CD14-positive monocyte (primary cell): ENCODE data around the gene CASS4. TPM values are rescaled to one million over a fixed set of nuclear protein-coding genes. Genes with fewer than 3 reads are reported as not detected.
A peak's percentile ranks its signal among the peaks of the same experiment; 100 is the strongest.

Experiments
- DNase-seq, 3 donors: peaks; one replicate each; pipeline ENCODE4 v3.0.0-alpha.2; 2011 to 2022
- H2AFZ ChIP-seq: 2 replicates; pipeline ENCODE4 v1.6.0; 2012; ENCODE audit warnings: mild to moderate bottlenecking, low read depth, low read length, inconsistent platforms; ENCODE audit not compliant: insufficient read depth, poor library complexity, severe bottlenecking
- H3K27ac ChIP-seq, 2 donors: 1 replicate in 1 of 2; 2 replicates in 1 of 2; pipeline ENCODE4 v1.5.1; 2012 to 2013; ENCODE audit warnings: low read length in 2 of 2, control low read depth in 1 of 2, inconsistent platforms in 1 of 2, low read depth in 1 of 2, mild to moderate bottlenecking in 1 of 2
- H3K27me3 ChIP-seq, 2 donors: one replicate each; pipeline versions ENCODE4 v1.6.0 to v1.6.1; 2011 to 2013; ENCODE audit warnings: low read length in 2 of 2; ENCODE audit not compliant: control insufficient read depth in 2 of 2, insufficient read depth in 2 of 2
- H3K36me3 ChIP-seq, 2 donors: replicated peaks in 1 of 2; 1 replicate in 1 of 2; 2 replicates in 1 of 2; pipeline versions ENCODE4 v1.5.1 to v1.6.1; 2012 to 2013; ENCODE audit warnings: low read length in 2 of 2, control low read depth in 1 of 2, inconsistent platforms in 1 of 2, mild to moderate bottlenecking in 1 of 2; ENCODE audit not compliant: insufficient read depth in 2 of 2, control insufficient read depth in 1 of 2
- H3K4me1 ChIP-seq, 2 donors: 1 replicate in 1 of 2; 2 replicates in 1 of 2; pipeline versions ENCODE4 v1.5.1 to v1.6.1; 2012 to 2013; ENCODE audit warnings: low read length in 2 of 2, control low read depth in 1 of 2, inconsistent platforms in 1 of 2, mild to moderate bottlenecking in 1 of 2, moderate library complexity in 1 of 2; ENCODE audit not compliant: insufficient read depth in 2 of 2, control insufficient read depth in 1 of 2
- H3K4me2 ChIP-seq: replicated peaks from 2 replicates; pipeline ENCODE3; 2012; ENCODE audit warnings: low read length, moderate library complexity, mild to moderate bottlenecking; ENCODE audit not compliant: poor library complexity, severe bottlenecking; ENCODE audit errors: extremely low read depth
- H3K4me3 ChIP-seq, 3 experiments: fragments of 200-600 bp in 1 of 3; sonication (generic) in 1 of 3; replicated peaks in 1 of 3; 1 replicate in 2 of 3; 2 replicates in 1 of 3; pipeline ENCODE4 v1.5.1; 2011 to 2013; ENCODE audit warnings: low read length in 3 of 3, mild to moderate bottlenecking in 3 of 3, control low read depth in 2 of 3, low read depth in 2 of 3, inconsistent platforms in 1 of 3, moderate library complexity in 1 of 3
- H3K79me2 ChIP-seq: 2 replicates; pipeline ENCODE4 v1.6.0; 2012; ENCODE audit warnings: mild to moderate bottlenecking, control low read depth, inconsistent platforms, low read length, moderate library complexity; ENCODE audit not compliant: insufficient read depth
- H3K9ac ChIP-seq: 2 replicates; pipeline ENCODE4 v1.6.0; 2017; ENCODE audit warnings: low read length, mild to moderate bottlenecking; ENCODE audit not compliant: insufficient read depth, poor library complexity, severe bottlenecking
- H3K9me3 ChIP-seq, 2 donors: replicated peaks in 1 of 2; 1 replicate in 1 of 2; 2 replicates in 1 of 2; pipeline versions ENCODE4 v1.5.1 to v1.6.1; 2012 to 2013; ENCODE audit warnings: low read length in 2 of 2, control low read depth in 1 of 2; ENCODE audit not compliant: control insufficient read depth in 1 of 2, insufficient read depth in 1 of 2
- H4K20me1 ChIP-seq: 2 replicates; pipeline ENCODE4 v1.6.0; 2012; ENCODE audit warnings: mild to moderate bottlenecking, low read length, control low read depth, moderate library complexity; ENCODE audit not compliant: insufficient read depth
- H3K27ac Mint-ChIP-seq, 7 donors: one replicate each; pipeline ENCODE4 v1.8.0; 2020; ENCODE audit warnings: mild to moderate bottlenecking in 7 of 7, mixed read lengths in 7 of 7, moderate library complexity in 6 of 7, inconsistent platforms in 2 of 7
- H3K27me3 Mint-ChIP-seq, 3 donors: one replicate each; pipeline ENCODE4 v1.8.0; 2021 to 2022; ENCODE audit warnings: low read depth in 3 of 3, mild to moderate bottlenecking in 3 of 3, mixed read lengths in 3 of 3, moderate library complexity in 3 of 3, inconsistent platforms in 1 of 3
- H3K36me3 Mint-ChIP-seq, 2 donors: one replicate each; pipeline ENCODE4 v1.8.0; 2020; ENCODE audit warnings: mixed read lengths in 2 of 2, inconsistent platforms in 1 of 2, mild to moderate bottlenecking in 1 of 2
- H3K4me1 Mint-ChIP-seq: one replicate; pipeline ENCODE4 v1.8.0; 2020; ENCODE audit warnings: mild to moderate bottlenecking, mixed read lengths
- H3K4me3 Mint-ChIP-seq, 2 donors: one replicate each; pipeline ENCODE4 v1.8.0; 2020; ENCODE audit warnings: mild to moderate bottlenecking in 2 of 2, mixed read lengths in 2 of 2, moderate library complexity in 1 of 2
- H3K9me3 Mint-ChIP-seq, 7 donors: one replicate each; pipeline ENCODE4 v1.8.0; 2020 to 2022; ENCODE audit warnings: mixed read lengths in 7 of 7, mild to moderate bottlenecking in 6 of 7, moderate library complexity in 6 of 7, inconsistent platforms in 2 of 7
- WGBS: methylation state at CpG from one replicate; pipeline ENCODE4 v1.1.5; 2013; ENCODE audit warnings: missing lambda C conversion rate; ENCODE audit not compliant: insufficient coverage; 5-methylcytosine and 5-hydroxymethylcytosine counted together
- intact Hi-C, 2 donors: fragments of 100-400 bp; cut with micrococcal nuclease; formaldehyde crosslinking; loops; one replicate each; pipeline versions ENCODE4 v1.15.0 to v1.15.1; 2023
- polyA plus RNA-seq, 3 donors: library from polyadenylated mRNA; depleted of rRNA in 1 of 3; unstranded in 2 of 3; stranded (reverse) in 1 of 3; fragments of 300-500 nt in 2 of 3; fragments of >200 nt in 1 of 3; fragmentation: Illumina TruSeq in 2 of 3; gene quantifications; 1 replicate in 2 of 3; 2 replicates in 1 of 3; pipeline ENCODE4 v1.2.3, GENCODE V29; 2012 to 2021
- TF ChIP-seq, protein P1 (sequence below): fragments of 200-600 bp; IDR thresholded peaks from one replicate; pipeline ENCODE4 v1.8.0; 2022; ENCODE audit warnings: antibody characterized with exemption, mild to moderate bottlenecking

CASS4 gene
- polyA plus RNA-seq, 3 donors = 1.9 to 7.4 (median 6.1) TPM

- H3K36me3 Mint-ChIP-seq = peaks cover 14 to 20% of the 10 kb centered on the region in 2 donors
- H3K4me1 Mint-ChIP-seq = peaks cover 40% of the 10 kb centered on the region
- H3K4me3 ChIP-seq = peak overlapping the region; percentile 79 to 90 (median 86)
- no peaks in the 10 kb centered on the region for H3K9me3 ChIP-seq
- WGBS = 0% methylated on average over 6 of the region's 7 CpGs
- H3K4me1 ChIP-seq = peaks cover 38 to 60% of the 10 kb centered on the region in 2 donors
- peaks cover 4% of the 10 kb centered on the region for H4K20me1 ChIP-seq
- H3K4me2 ChIP-seq = peak overlapping the region; percentile 72
- peaks cover 10 to 11% of the 10 kb centered on the region in 2 donors for H3K36me3 ChIP-seq
- H3K79me2 ChIP-seq = peaks cover 39% of the 10 kb centered on the region
- peaks cover 0 to 2% (median 1%) of the 10 kb centered on the region in 3 donors for H3K27me3 Mint-ChIP-seq
- H3K27ac Mint-ChIP-seq = peak overlapping the region; percentile 98 to 100 (median 100)
- H3K9ac ChIP-seq = peak overlapping the region; percentile 79
- no peaks in the 10 kb centered on the region for H3K27me3 ChIP-seq
- peak overlapping the region; percentile 83 for H2AFZ ChIP-seq
- peaks cover 0 to 3% (median 0%) of the 10 kb centered on the region in 7 donors for H3K9me3 Mint-ChIP-seq
- H3K4me3 Mint-ChIP-seq = peak overlapping the region; percentile 99
- intact Hi-C loops = loop anchor here (5.0 kb wide), 3 partner anchors 46 to 76 kb away; partner anchors contain the start of genes AURKA (in 2 of the 2) and CSTF1 (in 2 of the 2)
- TF ChIP-seq, protein P1, sequence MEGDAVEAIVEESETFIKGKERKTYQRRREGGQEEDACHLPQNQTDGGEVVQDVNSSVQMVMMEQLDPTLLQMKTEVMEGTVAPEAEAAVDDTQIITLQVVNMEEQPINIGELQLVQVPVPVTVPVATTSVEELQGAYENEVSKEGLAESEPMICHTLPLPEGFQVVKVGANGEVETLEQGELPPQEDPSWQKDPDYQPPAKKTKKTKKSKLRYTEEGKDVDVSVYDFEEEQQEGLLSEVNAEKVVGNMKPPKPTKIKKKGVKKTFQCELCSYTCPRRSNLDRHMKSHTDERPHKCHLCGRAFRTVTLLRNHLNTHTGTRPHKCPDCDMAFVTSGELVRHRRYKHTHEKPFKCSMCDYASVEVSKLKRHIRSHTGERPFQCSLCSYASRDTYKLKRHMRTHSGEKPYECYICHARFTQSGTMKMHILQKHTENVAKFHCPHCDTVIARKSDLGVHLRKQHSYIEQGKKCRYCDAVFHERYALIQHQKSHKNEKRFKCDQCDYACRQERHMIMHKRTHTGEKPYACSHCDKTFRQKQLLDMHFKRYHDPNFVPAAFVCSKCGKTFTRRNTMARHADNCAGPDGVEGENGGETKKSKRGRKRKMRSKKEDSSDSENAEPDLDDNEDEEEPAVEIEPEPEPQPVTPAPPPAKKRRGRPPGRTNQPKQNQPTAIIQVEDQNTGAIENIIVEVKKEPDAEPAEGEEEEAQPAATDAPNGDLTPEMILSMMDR = no peak
- H3K27ac ChIP-seq = peak overlapping the region; percentile 75 to 96
- peak in 2 of 3 donors; percentile 35 to 67 for DNase-seq
These were observed 55.9 kb downstream of the CASS4 start for GRCh38 chr20:56467968-56468315.

- peak within 1 kb of the TSS; percentile 79 for H3K9ac ChIP-seq
- H3K4me2 ChIP-seq = peak within 1 kb of the TSS; percentile 72
- Mint-ChIP-seq H3K27me3 (peaks cover 0 to 2% (median 1%) of the 10 kb centered on the region in 3 donors), H3K9me3 (peaks cover 0 to 3% (median 0%) of the 10 kb centered on the region in 7 donors), H3K27ac (peak within 1 kb of the TSS; percentile 100), H3K36me3 (peaks cover 20 to 26% of the 10 kb centered on the region in 2 donors), H3K4me1 (peaks cover 34% of the 10 kb centered on the region), H3K4me3 (peak within 1 kb of the TSS; percentile 99)
- H3K27me3 ChIP-seq = no peaks in the 10 kb centered on the region
- peaks cover 36 to 55% of the 10 kb centered on the region in 2 donors for H3K4me1 ChIP-seq
- peak within 1 kb of the TSS; percentile 75 to 96 for H3K27ac ChIP-seq
- no peaks in the 10 kb centered on the region for H3K9me3 ChIP-seq
- peaks cover 14 to 17% of the 10 kb centered on the region in 2 donors for H3K36me3 ChIP-seq
- H4K20me1 ChIP-seq = peaks cover 4% of the 10 kb centered on the region
- peak; percentile 93 to 96 (median 95) for DNase-seq
- TF ChIP-seq, protein P1 = no peak
- intact Hi-C loops = loop anchor here (5.0 kb wide), 3 partner anchors 46 to 76 kb away; partner anchors contain the start of genes AURKA (in 2 of the 2) and CSTF1 (in 2 of the 2)
- peak within 1 kb of the TSS; percentile 83 for H2AFZ ChIP-seq
- WGBS = under 1% methylated on average over 54 of the region's 55 CpGs
- peak within 1 kb of the TSS; percentile 79 to 90 (median 86) for H3K4me3 ChIP-seq
- H3K79me2 ChIP-seq = peaks cover 39% of the 10 kb centered on the region
These were observed 56.4 kb downstream of the CASS4 start, which contains the start of gene RTF2 for GRCh38 chr20:56468316-56469076. RTF2 (plus strand) TSS chr20:56468627; CDS start chr20:56468698, 71 bp downstream.
